Epithelial cell of proximal tubule (primary cell): ENCODE measurements around the gene NPL. TPM values are rescaled to one million over a fixed set of nuclear protein-coding genes. Genes with fewer than 3 reads are reported as not detected.

Experiments
- DNase-seq: peaks from one replicate; pipeline ENCODE4 v3.0.0-alpha.2; 2011; ENCODE audit warnings: low read depth
- H3K4me3 ChIP-seq: 2 replicates; pipeline ENCODE4 v1.5.1; 2011; ENCODE audit warnings: low read depth, mild to moderate bottlenecking, low read length
- CTCF ChIP-seq: conservative IDR thresholded peaks from 2 replicates; pipeline ENCODE4 v1.5.1; 2012; ENCODE audit warnings: low read depth, mild to moderate bottlenecking, low read length
- total RNA-seq: library from RNA; depleted of rRNA; stranded (reverse); fragments of >200 nt; gene quantifications from 2 replicates; pipeline ENCODE4 v1.2.3, GENCODE V29; 2015

Gene NPL
- total RNA-seq, 1 donor from 2014 or later = 0.06 TPM

GRCh38 chr1:182786223-182786994 is 3.2 kb upstream of the NPL start:
- H3K4me3 ChIP-seq = no peak overlapping the region
- no peak for DNase-seq
- TF ChIP-seq CTCF = peak; percentile 92

GRCh38 chr1:182786995-182787324 is 2.6 kb upstream of the NPL start:
- TF ChIP-seq CTCF = no peak
- no peak for DNase-seq

GRCh38 chr1:182791281-182792179 is 2.0 kb downstream of the NPL start:
- no peak for DNase-seq
- no peak for TF ChIP-seq CTCF
- H3K4me3 ChIP-seq = no peak overlapping the region

More at GRCh38 chr1:182786995-182787324, 2.6 kb upstream of the NPL start:
- no peak overlapping the region for H3K4me3 ChIP-seq

GRCh38 chr1:182794091-182794490 is 4.5 kb downstream of the NPL start:
- no peak overlapping the region for H3K4me3 ChIP-seq
- no peak for TF ChIP-seq CTCF
- DNase-seq = no peak

- DNase-seq = no peak
- H3K4me3 ChIP-seq = no peak overlapping the region
- TF ChIP-seq CTCF = no peak
These were observed 5.2 kb downstream of the NPL start for GRCh38 chr1:182794676-182795201.

GRCh38 chr1:182795563-182796228 is 6.1 kb downstream of the NPL start:
- no peak for TF ChIP-seq CTCF
- H3K4me3 ChIP-seq = no peak overlapping the region
- peak; percentile 52 for DNase-seq
